B cell (primary cell): ENCODE data around the gene OR1K1. TPM values are rescaled to one million over a fixed set of nuclear protein-coding genes. Genes with fewer than 3 reads are reported as not detected.

Experiments
- ATAC-seq: fragments of 200-7000 bp; cut with Tn5 transposase; one replicate; pipeline ENCODE4 v1.10.0; 2021; ENCODE audit warnings: low read depth, mild to moderate bottlenecking, moderate number of reproducible peaks, moderate library complexity
- CTCF ChIA-PET: fragments of 350-600 bp; sonication (Branson Sonifier 250); formaldehyde crosslinking; loops from one replicate; lab custom pipeline; 2021; ENCODE audit warnings: antibody characterized with exemption, inconsistent platforms; lab: Charles Lee
- POLR2A ChIA-PET: fragments of 350-600 bp; sonication (Branson Sonifier 250); formaldehyde crosslinking; loops from one replicate; lab custom pipeline; 2021; ENCODE audit warnings: antibody characterized with exemption; lab: Charles Lee
- DNase-seq: peaks from one replicate; pipeline ENCODE4 v3.0.0; 2013
- H2AFZ ChIP-seq: 2 replicates; pipeline ENCODE4 v1.6.1; 2012; ENCODE audit warnings: mild to moderate bottlenecking, low read depth, low read length; ENCODE audit not compliant: insufficient read depth, poor library complexity, severe bottlenecking
- H3K27ac ChIP-seq, 2 donors: 1 replicate in 1 of 2; 2 replicates in 1 of 2; pipeline ENCODE4 v1.5.1; 2012 to 2013; ENCODE audit warnings: low read length in 2 of 2, mild to moderate bottlenecking in 2 of 2, moderate library complexity in 1 of 2
- H3K27me3 ChIP-seq, 4 experiments: fragments of 200-600 bp in 1 of 4; sonication (generic) in 1 of 4; replicated peaks in 1 of 4; 1 replicate in 2 of 4; 2 replicates in 2 of 4; pipeline versions ENCODE4 v1.6.1 to v1.7.0; 2013 to 2016; ENCODE audit warnings: low read length in 3 of 4, mild to moderate bottlenecking in 2 of 4, mixed read lengths in 1 of 4, moderate library complexity in 1 of 4; ENCODE audit not compliant: insufficient read depth in 4 of 4, control insufficient read depth in 3 of 4; ENCODE audit errors: control extremely low read depth in 1 of 4
- H3K36me3 ChIP-seq, 2 experiments: replicated peaks in 1 of 2; 1 replicate in 1 of 2; 2 replicates in 1 of 2; pipeline versions ENCODE4 v1.6.1 to v1.7.1; 2013; ENCODE audit warnings: low read length in 1 of 2; ENCODE audit not compliant: insufficient read depth in 2 of 2, control insufficient read depth in 1 of 2; ENCODE audit errors: control extremely low read depth in 1 of 2, extremely low read depth in 1 of 2
- H3K4me1 ChIP-seq, 2 donors: fragments of 200-600 bp in 1 of 2; sonication (generic) in 1 of 2; 1 replicate in 1 of 2; 2 replicates in 1 of 2; pipeline versions ENCODE4 v1.5.1 to v1.6.1; 2013 to 2017; ENCODE audit warnings: low read length in 2 of 2; ENCODE audit not compliant: control insufficient read depth in 2 of 2, insufficient read depth in 2 of 2
- H3K4me2 ChIP-seq: replicated peaks from 2 replicates; pipeline ENCODE3; 2012; ENCODE audit warnings: mild to moderate bottlenecking, low read depth, low read length; ENCODE audit not compliant: poor library complexity, severe bottlenecking
- H3K4me3 ChIP-seq, 5 experiments: fragments of 200-600 bp in 1 of 5; sonication (generic) in 1 of 5; 1 replicate in 3 of 5; 2 replicates in 2 of 5; pipeline versions ENCODE4 v1.5.1 to v1.7.0; 2011 to 2016; ENCODE audit warnings: low read length in 4 of 5, mild to moderate bottlenecking in 4 of 5, low read depth in 2 of 5, control low read depth in 1 of 5, moderate library complexity in 1 of 5; ENCODE audit not compliant: insufficient read depth in 1 of 5; ENCODE audit errors: control extremely low read depth in 1 of 5, extremely low read depth in 1 of 5
- H3K79me2 ChIP-seq: fragments of 200-600 bp; sonication (generic); one replicate; pipeline ENCODE4 v1.6.0; 2016; ENCODE audit warnings: low read length; ENCODE audit not compliant: control insufficient read depth, insufficient read depth
- H3K9ac ChIP-seq: fragments of 200-600 bp; sonication (generic); 2 replicates; pipeline ENCODE4 v1.6.1; 2017; ENCODE audit warnings: mild to moderate bottlenecking, low read length, moderate library complexity
- H3K9me3 ChIP-seq, 3 donors: one replicate each; pipeline versions ENCODE4 v1.6.1 to v1.7.1; 2013; ENCODE audit warnings: low read length in 2 of 3; ENCODE audit not compliant: control insufficient read depth in 2 of 3, insufficient read depth in 1 of 3; ENCODE audit errors: control extremely low read depth in 1 of 3
- H4K20me1 ChIP-seq: 2 replicates; pipeline ENCODE4 v1.6.0; 2012; ENCODE audit warnings: mild to moderate bottlenecking, low read length; ENCODE audit not compliant: insufficient read depth, control insufficient read depth, poor library complexity, severe bottlenecking
- H3K27ac Mint-ChIP-seq: one replicate; pipeline ENCODE4 v1.8.0; 2021; ENCODE audit warnings: mixed read lengths
- H3K27me3 Mint-ChIP-seq: one replicate; pipeline ENCODE4 v1.8.0; 2021; ENCODE audit warnings: mixed read lengths
- H3K4me1 Mint-ChIP-seq: one replicate; pipeline ENCODE4 v1.8.0; 2021; ENCODE audit warnings: mixed read lengths
- H3K4me3 Mint-ChIP-seq: one replicate; pipeline ENCODE4 v1.8.0; 2021; ENCODE audit warnings: mixed read lengths
- H3K9me3 Mint-ChIP-seq: one replicate; pipeline ENCODE4 v1.8.0; 2022; ENCODE audit warnings: mixed read lengths; ENCODE audit not compliant: insufficient read depth
- EZH2 ChIP-seq: IDR thresholded peaks from 2 replicates; pipeline ENCODE4 v1.6.1; 2012; ENCODE audit warnings: borderline replicate concordance, low read depth, mild to moderate bottlenecking, moderate library complexity, low read length; ENCODE audit not compliant: insufficient read depth, poor library complexity, severe bottlenecking
- WGBS: methylation state at CpG from one replicate; pipeline ENCODE4 v1.1.5; 2013; ENCODE audit warnings: missing lambda C conversion rate; ENCODE audit not compliant: insufficient coverage; 5-methylcytosine and 5-hydroxymethylcytosine counted together
- intact Hi-C: fragments of 100-400 bp; cut with micrococcal nuclease; formaldehyde crosslinking; loops from one replicate; pipeline ENCODE4 v1.10.0; 2022
- polyA plus RNA-seq: library from polyadenylated mRNA; depleted of rRNA; stranded (reverse); fragments of >200 nt; gene quantifications from 2 replicates; pipeline ENCODE4 v1.2.3, GENCODE V29; 2012
- total RNA-seq, 2 donors: library from RNA; stranded (reverse); fragments of 120-200 nt in 1 of 2; gene quantifications; 1 replicate in 1 of 2; 2 replicates in 1 of 2; pipeline versions ENCODE4 v1.2.3 to v1.2.4, GENCODE V29; 2013 to 2022
- TF ChIP-seq, protein P1 (sequence below): fragments of 200-600 bp; IDR thresholded peaks from one replicate; pipeline ENCODE4 v1.8.0; 2022; ENCODE audit warnings: antibody characterized with exemption, mild to moderate bottlenecking

The OR1K1 gene
- total and polyA plus RNA-seq, 2 donors (not counting 1 experiment from before 2014, with no cell fraction given): not detected

DNA sequence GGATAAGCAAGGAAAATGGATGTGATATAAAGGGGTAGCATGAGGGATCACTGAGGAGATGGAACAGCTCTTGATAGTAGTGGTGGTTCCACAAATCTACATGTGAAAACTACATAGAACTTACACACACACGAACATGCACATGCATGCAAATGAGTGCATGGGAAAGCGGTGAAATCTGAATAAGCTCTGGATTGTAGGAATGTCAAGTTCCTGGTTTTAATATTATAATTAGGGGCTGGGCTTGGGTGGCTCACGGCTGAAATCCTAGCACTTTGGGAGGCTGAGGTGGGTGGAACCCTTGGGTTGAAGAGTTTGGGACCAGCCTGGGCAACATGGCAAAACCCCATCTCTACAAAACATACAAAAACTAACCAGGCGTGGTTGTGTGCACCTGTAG, 41.6 kb downstream of the OR1K1 start:
- no peak overlapping the region for H3K4me3 Mint-ChIP-seq
- intact Hi-C loops: no loop called here
- H3K9me3 Mint-ChIP-seq: no peaks in the 10 kb centered on the region
- H4K20me1 ChIP-seq: no peaks in the 10 kb centered on the region
- CTCF ChIA-PET: no interaction called here
- ATAC-seq (no peak), DNase-seq (no peak)
- H3K9ac ChIP-seq: no peak overlapping the region
- H3K9me3 ChIP-seq: peaks cover 0 to 7% (median 0%) of the 10 kb centered on the region in 3 donors
- H3K36me3 ChIP-seq: peaks cover 1 to 4% of the 10 kb centered on the region in 2 experiments
- H3K79me2 ChIP-seq: no peaks in the 10 kb centered on the region
- POLR2A ChIA-PET: no interaction called here
- no peaks in the 10 kb centered on the region for H3K4me1 Mint-ChIP-seq
- H3K4me3 ChIP-seq: no peak overlapping the region
- no peaks in the 10 kb centered on the region for H3K27me3 ChIP-seq
- no peak overlapping the region for H2AFZ ChIP-seq
- H3K27ac Mint-ChIP-seq: no peak overlapping the region
- no peaks in the 10 kb centered on the region for H3K4me1 ChIP-seq
- H3K27me3 Mint-ChIP-seq: no peaks in the 10 kb centered on the region
- no peak overlapping the region for H3K27ac ChIP-seq
- TF ChIP-seq EZH2: no peak
- TF ChIP-seq, protein P1, sequence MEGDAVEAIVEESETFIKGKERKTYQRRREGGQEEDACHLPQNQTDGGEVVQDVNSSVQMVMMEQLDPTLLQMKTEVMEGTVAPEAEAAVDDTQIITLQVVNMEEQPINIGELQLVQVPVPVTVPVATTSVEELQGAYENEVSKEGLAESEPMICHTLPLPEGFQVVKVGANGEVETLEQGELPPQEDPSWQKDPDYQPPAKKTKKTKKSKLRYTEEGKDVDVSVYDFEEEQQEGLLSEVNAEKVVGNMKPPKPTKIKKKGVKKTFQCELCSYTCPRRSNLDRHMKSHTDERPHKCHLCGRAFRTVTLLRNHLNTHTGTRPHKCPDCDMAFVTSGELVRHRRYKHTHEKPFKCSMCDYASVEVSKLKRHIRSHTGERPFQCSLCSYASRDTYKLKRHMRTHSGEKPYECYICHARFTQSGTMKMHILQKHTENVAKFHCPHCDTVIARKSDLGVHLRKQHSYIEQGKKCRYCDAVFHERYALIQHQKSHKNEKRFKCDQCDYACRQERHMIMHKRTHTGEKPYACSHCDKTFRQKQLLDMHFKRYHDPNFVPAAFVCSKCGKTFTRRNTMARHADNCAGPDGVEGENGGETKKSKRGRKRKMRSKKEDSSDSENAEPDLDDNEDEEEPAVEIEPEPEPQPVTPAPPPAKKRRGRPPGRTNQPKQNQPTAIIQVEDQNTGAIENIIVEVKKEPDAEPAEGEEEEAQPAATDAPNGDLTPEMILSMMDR: no peak
- WGBS: 83% methylated on average over 1 of the region's 4 CpGs
- H3K4me2 ChIP-seq: no peak overlapping the region

DNA sequence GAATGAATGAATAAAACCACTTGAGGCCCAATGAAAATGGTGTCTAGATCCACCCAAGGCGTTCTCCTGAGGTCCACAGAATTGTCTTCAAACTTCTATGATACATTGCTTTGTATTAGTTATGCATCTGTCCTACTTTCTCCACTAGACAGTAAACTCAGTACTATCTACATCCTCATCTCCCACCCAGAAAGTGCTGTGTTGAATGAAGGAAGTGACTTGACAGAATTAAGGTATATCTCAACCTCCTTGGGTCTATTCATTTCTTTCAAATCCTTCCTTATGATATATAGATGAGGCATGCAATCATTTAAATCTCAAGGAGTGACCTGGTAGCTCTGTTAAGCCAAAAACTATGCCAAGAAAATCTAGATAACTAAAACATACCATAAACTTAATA, 44.2 kb downstream of the OR1K1 start:
- Mint-ChIP-seq H3K4me3 (no peak overlapping the region), H3K27me3 (no peaks in the 10 kb centered on the region), H3K9me3 (no peaks in the 10 kb centered on the region), H3K27ac (no peak overlapping the region), H3K4me1 (no peaks in the 10 kb centered on the region)
- H3K27me3 ChIP-seq: no peaks in the 10 kb centered on the region
- no peaks in the 10 kb centered on the region for H3K4me1 ChIP-seq
- ChIA-PET CTCF (interaction anchor here (1.1 kb wide), 1 partner anchor 9 kb away, joined by 3 read pairs; no protein-coding TSS in a partner anchor), POLR2A (interaction anchor here (0.6 kb wide), 1 partner anchor 12 kb away, joined by 3 read pairs; no protein-coding TSS in a partner anchor)
- no peak overlapping the region for H3K4me3 ChIP-seq
- no peaks in the 10 kb centered on the region for H3K79me2 ChIP-seq
- WGBS: no CpG with 5 or more reads among the region's 1 CpG
- ATAC-seq: no peak
- H2AFZ ChIP-seq: no peak overlapping the region
- peaks cover 0 to 3% (median 0%) of the 10 kb centered on the region in 3 donors for H3K9me3 ChIP-seq
- no peaks in the 10 kb centered on the region for H4K20me1 ChIP-seq
- no peak overlapping the region for H3K9ac ChIP-seq
- intact Hi-C loops: no loop called here
- H3K4me2 ChIP-seq: no peak overlapping the region
- no peak for DNase-seq
- H3K36me3 ChIP-seq: peaks cover 4 to 14% of the 10 kb centered on the region in 2 experiments
- TF ChIP-seq, protein P1: no peak
- no peak for TF ChIP-seq EZH2
- H3K27ac ChIP-seq: no peak overlapping the region
